CD4-positive, alpha-beta T cell treated with Interleukin-6 at 100 ng/mL for 8 hours (primary cell): ENCODE results near the gene MICU1.
"Not testable (repeated sequence)": the region's sequence is repeated elsewhere in the genome, so short reads cannot be mapped to it uniquely, and the experiment has no call there.

Source experiments
- DNase-seq: peaks from one replicate; pipeline ENCODE4 v3.0.0-alpha.2; 2020; ENCODE audit warnings: mixed read lengths, low spot score

Gene MICU1

GRCh38 chr10:72346117-72346516, 279.8 kb downstream of the MICU1 start:
- not testable (repeated sequence) for DNase-seq

- DNase-seq, result no peak
Observed at GRCh38 chr10:72344932-72345331, 280.9 kb downstream of the MICU1 start.

- no peak for DNase-seq
Observed at GRCh38 chr10:72342911-72343310, 283.0 kb downstream of the MICU1 start.

- peak; percentile 67 for DNase-seq
Observed at GRCh38 chr10:72340510-72341261, 285.2 kb downstream of the MICU1 start.

GRCh38 chr10:72338180-72338579, 287.7 kb downstream of the MICU1 start:
- DNase-seq, result no peak

- no peak for DNase-seq
Observed at GRCh38 chr10:72337722-72338121, 288.2 kb downstream of the MICU1 start.

GRCh38 chr10:72337039-72337629, 288.7 kb downstream of the MICU1 start:
- DNase-seq, result peak; percentile 55

- no peak for DNase-seq
Observed at GRCh38 chr10:72336259-72337038, 289.4 kb downstream of the MICU1 start.

GRCh38 chr10:72335394-72336258, 290.3 kb downstream of the MICU1 start:
- DNase-seq, result peak; percentile 34

- peak; percentile 81 for DNase-seq
Observed at GRCh38 chr10:72334825-72335393, 291.0 kb downstream of the MICU1 start.

GRCh38 chr10:72334196-72334824, 291.6 kb downstream of the MICU1 start:
- no peak for DNase-seq

GRCh38 chr10:72333112-72334015, 292.5 kb downstream of the MICU1 start:
- no peak for DNase-seq

GRCh38 chr10:72332423-72333111, 293.3 kb downstream of the MICU1 start:
- DNase-seq, result no peak

- peak; percentile 84 for DNase-seq
Observed at GRCh38 chr10:72331575-72332422, 294.1 kb downstream of the MICU1 start.

GRCh38 chr10:72330069-72330426, 295.8 kb downstream of the MICU1 start:
- no peak for DNase-seq

GRCh38 chr10:72329290-72330068, 296.4 kb downstream of the MICU1 start:
- DNase-seq, result no peak

GRCh38 chr10:72328829-72329204, 297.1 kb downstream of the MICU1 start:
- DNase-seq, result no peak
